ENCODE measurements around the gene USP20.
"Not testable (repeated sequence)": the region's sequence is repeated elsewhere in the genome, so short reads cannot be mapped to it uniquely, and the experiment has no call there.

USP20 gene

DNA sequence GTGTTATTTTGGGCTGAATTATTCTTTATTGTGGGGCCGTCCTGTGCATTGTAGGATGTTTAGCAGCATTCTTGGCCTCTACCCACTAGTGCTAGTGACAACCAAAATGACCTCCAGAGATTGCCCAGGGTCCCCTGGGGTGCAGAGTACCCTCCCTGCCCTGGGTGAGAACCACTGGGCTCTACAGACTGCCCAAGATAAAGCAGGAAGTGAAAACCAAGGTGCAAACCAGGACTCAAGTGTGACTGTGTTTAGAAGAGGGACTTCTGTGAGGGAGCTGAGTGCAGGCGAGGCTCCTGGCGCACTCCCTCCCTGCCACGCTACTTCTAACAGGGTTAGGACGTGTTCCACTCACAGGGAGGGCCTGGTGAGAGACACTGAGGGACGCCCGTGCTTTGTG is 41.6 kb downstream of the USP20 start:
- DNase-seq: no peak

DNA sequence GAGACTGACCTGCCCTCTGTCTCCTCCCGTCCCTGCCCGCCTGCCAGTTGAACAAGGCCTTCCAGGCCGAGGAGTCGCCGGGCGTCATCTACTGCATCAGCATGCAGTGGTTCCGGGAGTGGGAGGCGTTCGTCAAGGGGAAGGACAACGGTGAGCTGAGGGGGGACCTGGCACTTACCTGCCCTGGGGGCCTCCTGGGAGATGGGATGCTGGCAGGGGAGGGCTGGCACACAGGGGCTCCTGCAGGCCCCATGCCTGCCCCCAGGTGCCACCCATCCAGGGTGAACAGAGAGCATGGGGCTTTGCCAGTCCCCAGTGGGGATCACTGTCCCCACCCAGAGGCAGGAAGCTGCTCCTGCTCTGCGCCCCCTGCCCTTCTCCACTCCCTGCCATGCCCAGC is 43.0 kb downstream of the USP20 start:
- DNase-seq: no peak

DNA sequence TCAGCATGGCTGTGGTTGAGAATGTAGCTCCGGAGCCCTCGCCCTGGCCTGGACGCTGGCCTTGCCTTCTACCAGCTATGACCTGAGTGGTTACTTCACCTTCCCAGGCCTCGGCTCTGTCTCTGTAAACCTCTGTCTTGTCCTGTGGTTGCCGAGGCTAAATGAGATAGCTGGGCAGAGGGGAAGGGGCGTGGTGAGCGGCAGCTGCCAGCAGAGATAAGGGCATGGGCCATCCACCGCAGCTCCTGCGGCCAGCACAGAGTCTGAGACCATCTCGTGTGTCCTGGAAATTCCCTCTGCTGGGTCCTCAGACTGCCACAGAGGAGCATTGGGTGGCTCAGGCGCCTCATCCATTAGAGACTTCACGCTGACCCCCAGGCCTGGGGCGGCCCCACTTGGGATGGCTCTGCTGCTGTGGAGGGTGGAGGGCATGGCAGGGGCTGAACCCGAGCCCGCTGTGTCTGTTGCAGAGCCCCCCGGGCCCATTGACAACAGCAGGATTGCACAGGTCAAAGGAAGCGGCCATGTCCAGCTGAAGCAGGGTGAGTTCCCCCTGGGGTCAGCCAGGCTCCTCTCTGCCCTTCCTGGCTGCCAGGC is 43.9 kb downstream of the USP20 start:
- DNase-seq: no peak

DNA sequence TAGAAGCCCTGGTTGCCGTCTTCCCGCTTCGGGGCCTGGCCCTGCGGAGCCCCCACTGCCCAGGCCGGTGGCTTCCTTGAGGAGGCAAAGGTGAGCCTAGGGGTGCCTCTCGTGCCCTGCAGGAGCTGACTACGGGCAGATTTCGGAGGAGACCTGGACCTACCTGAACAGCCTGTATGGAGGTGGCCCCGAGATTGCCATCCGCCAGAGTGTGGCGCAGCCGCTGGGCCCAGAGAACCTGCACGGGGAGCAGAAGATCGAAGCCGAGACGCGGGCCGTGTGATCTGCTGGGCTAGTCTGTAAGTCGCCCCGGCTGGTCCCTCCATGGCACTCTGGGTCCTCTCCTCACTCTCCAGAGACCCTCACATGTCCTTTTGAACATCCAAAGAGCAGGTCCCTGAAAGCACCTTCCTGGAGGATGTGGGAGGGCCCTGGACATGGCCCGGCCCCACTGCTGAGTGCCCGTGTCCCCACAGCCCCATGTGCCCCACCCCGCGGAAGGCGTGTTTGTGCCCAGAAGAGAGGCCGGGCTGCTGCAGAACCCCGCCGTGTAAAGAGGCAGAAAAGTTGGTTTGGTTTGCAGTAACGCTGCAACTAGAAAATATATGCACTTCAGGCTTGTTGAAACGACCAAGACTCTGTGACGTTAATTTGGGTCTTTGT is 44.9 kb downstream of the USP20 start:
- no peak for DNase-seq

DNA sequence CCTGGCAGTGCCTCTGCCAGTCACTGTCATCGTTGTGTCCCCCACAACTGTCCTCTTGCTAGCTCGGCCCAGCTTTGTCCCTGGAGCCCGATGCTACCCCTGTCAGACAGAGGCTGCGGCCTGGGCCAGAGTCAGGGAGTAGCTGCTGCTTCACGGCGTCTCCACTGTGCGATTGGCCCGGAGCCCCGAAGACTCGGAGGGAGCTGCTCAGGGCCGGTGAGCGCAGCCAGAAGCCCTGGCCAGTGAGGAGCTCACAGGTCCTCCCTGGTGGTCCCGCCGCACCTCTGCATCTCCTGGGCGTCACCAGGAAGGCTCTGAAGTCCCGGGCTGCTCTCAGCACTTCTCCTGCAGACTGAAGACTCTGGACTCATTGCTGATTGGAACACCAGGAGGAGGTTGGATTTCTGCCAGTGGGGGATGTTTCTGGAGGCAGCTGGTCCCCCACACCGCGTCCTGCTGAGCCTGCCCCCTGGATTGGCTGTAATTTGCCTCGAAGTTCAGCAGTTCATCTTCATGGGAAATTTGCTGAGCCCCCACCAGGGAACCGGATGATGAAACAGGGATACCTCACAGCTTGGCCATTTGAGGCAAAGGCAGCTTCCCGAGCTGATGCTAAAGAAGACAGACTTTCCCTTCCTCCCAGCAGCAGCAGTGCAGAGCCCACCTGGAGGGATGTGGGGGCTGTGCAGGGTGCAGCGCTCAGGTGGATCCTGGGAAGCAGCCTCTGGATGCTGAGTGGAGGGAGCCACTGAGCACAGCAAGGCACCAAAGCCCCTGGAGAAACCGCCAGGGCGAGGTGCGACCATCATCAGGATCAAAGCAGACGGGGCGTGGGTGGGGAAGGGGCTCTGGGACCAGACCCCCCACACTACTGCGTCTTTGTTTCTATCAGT is 45.6 kb downstream of the USP20 start:
- DNase-seq: no peak

DNA sequence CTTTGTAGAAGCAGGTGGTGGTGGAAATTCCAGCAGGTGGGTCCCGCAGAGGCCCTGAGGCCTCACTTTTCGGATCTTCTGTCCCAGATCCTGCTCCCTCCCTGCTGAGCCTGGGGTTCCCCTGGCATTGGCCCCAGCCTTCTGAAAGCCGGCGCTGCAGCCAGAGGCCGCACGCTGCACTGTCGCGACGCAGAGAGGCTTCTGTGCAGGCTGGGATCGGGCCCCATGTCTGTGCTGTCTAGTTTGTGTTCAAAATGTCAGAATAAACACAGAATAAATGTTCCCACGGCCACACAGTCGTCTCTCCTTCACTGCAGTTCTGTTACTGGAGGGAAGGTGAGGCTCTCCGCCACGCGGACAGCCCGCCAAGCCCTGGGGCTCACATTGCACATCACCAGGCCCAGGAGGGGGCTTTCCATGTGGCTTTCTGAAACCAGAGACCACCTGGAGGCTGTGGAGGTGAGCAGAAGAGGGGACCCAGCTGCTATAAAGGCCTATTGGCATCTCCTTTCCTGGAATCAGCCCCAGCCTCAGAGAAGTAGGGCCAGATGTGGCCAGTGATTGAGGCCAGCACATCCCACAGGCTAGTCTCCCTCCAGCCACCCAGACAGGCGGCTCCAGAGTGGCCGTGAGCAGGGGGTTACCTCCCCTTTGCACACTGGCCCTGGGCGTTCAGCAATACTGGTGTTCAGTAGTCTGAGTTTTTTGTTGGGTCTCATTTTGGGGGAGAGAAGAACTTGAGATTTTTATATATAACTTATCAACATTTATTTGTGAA is 46.5 kb downstream of the USP20 start:
- no peak for DNase-seq

DNA sequence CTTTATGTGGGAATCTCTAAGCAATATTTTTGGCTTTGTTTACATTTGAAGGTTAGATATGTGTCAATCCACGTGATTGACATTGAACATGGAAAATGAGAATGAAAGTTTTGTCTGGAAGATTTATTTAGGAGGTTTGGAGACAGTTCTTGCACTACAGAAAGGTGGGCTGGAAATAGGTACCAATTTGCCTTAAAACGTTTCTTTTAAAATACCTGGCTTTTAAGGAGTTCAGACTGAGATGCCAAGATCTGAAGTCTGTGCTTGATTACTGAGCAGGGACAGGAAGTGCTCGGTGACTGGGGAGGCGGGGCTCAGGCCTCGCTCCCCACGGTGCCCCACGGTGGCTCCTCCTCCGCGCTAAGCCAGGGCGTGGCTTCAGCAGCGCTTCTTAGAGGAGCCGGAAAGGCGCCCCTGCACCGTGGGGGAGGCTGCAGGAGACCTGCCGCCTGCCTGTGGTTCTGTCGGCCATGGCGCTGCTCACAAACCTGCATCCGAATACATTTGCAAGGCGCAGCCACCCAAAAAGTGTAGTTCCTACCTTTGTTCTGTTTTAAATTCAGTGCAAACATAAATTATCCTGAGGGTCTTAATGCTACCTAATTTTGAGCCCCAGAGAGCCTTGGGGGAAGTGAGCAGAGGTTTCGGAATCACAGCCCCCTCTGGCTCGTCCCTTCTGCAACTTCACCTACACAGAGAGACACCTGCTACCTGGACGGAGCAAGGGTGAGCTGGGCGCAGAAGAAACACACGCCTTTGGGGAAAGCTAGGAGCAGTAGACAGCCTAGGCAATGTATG is 49.2 kb downstream of the USP20 start:
- DNase-seq: peak; percentile 96

DNA sequence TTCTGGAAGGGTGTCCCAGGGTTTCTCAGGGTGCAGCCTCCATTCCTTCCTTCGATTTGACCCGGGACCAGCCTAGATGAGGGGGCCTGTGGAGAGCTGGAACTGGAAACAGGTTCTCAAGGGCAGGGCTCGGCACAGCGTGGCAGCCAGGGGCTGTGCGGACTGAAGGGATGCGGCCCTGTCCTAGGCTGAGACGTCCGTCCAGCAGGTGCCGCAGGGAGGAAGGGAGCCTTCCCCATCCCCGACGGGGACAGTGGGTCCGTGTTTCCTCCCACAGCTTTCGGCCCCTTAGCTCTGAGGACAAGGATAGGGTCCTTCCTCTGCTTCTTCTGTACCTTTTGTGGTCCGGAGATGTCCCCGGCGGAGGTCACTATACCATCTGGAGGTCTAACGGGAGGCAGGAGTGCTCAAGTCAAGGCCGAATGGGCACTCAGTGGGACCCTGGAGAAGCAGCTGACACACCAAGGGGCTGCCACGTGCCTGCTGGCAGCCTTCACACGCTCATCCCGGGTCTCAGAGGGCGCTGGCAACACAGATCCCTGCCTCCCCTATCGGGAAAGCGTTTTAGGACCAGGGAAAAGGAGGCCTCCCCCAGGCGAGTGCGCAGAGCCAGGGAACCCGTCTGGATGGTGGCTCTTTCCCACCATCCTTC is 49.9 kb downstream of the USP20 start:
- DNase-seq: peak; percentile 54

DNA sequence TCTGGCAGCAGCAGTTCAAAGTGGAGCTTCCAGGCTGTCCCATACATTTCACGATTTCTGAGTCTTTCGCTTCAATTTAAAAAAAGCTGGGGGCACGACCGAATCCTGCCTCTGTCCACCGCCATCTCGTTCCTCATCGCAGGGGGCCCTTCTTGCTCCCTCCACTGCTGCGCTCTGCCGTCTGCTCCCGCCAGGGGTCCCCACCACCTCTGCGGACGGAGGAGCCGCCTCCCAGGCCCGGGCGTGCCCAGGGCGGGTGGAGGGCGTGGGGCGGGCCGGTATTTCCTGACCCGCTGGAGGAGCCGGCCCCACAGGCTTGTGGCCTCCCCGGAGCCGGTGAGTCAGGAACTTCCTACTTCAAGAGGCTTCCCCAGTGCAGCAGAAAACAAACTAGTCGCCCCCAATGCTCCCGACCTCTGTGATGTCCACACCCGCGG is 50.4 kb downstream of the USP20 start:
- DNase-seq: peak; percentile 95

DNA sequence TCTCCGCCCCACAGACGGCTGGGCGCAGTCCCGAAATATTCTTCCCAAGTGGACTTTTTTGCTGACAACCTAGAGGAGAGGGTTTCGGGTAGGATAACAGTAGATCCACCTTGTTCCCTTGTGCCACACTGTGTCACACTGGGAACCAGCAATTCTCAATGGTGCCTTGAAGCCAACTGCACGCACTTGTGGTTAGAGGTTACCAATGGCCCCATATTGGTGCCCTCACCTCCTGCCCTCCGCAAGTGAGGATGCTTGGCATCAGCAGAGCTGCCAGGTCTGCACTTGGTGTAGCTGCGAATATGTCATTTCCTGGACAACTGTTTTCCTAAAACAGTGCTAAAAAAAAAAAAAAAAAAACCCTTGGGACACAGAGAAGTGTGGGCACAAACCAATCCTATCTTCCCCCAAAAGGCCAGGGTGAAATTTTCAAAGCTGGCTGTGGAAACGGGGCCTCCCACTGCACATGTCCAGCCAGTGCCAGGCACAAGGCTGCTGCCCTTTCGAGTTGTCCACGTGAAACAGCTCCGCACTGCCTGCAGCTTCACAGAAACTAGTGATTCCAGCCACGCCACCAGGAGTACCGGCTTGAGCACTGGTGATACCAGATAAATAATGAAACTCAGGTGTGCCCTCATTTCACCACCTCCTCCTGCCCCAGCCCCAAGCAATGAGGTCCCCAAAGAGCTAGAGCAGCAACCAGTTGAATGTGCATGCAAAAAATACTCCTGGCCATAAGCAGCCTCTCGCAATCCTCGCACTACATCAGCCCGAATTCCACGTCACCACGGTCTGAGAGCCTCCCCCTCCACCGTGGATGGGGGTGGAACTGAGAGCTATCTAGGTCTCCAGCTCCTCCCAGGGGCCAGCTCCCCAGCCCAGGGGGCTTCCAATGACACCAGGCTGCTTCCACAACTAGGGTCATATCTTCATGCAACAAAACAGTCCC is 51.2 kb downstream of the USP20 start:
- DNase-seq: peak; percentile 77

DNA sequence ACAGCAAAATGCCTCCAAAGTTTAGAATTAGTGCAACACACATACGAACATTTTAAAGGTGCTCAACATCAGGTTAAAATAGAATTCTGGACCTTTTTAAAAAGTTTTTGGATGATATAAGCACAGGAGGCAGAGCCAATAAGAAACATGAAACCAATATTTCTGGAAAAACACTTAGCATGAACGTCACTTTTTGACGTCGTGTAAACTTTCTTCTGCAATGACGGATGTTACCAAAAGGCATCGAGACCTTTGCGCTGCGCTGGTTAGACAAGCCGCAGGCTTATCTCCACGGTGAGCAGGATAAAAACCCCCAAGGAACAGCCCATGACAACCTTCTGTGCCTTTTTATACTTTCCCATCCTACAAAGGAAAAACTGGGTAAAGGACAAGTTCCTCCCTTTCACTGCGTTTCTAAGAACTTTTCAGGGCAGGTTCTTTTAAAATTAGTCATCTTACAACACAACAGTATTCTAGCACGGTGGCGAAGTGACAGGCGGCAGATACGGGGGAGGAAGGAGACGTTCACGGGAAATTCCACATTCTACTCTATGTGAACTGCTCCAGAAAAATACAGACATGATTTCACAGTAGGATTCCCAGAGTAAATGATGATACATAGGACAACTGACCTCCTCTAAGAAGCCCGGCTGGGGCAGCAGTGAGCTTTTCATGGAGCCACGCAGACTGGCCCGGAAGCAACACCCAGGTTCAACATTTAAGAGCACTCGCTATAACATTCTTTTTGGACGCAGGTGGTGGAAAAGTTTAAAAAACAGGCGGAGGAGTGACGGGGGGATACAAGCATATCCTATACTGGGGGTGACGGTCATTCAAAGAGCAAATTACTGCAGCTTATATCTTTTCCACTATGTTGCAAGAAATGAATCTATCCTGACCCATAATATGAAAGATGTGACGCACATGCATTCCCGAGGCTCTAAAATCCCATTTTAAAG is 52.4 kb downstream of the USP20 start:
- peak; percentile 81 for DNase-seq

DNA sequence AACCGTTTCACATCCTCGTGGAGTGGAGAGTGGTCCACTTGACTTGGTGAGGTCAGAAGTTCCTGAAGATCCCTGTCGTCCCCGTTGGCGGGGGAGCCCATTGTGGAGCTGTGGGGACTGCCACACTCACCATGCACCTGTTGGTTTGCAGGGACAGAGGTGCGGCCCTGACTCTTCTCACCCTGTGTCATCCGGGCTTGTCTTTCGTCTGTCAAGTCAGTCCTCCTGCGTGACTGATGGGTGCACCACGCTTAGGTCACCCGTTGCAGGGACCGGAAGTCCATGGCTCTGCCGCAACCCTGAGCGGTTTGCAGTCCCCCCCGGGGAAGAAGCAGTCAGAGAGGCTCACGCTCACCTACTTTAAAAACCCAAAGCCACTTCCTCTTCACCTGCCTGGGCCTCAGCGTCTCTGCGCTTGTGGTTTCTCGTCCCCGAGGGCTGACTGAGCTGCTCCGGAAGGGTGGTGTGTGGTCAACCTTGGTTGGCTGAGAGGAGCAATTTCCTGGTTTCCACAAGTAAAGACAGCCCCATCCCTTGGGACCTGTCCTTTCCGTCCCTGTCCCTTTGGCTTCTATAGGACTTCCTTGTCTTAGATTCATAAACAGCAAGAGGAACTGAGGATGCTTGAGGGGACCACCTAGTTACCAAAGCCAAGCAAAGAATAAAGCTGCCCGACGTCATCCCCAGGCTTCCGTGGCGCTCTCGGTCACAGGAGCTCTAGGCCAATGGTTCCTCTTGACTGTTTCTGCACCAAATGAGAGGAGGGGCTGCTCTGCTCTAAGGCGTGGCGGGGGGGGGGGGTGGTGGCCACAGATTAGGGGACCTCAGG is 53.2 kb downstream of the USP20 start:
- DNase-seq: peak; percentile 99

DNA sequence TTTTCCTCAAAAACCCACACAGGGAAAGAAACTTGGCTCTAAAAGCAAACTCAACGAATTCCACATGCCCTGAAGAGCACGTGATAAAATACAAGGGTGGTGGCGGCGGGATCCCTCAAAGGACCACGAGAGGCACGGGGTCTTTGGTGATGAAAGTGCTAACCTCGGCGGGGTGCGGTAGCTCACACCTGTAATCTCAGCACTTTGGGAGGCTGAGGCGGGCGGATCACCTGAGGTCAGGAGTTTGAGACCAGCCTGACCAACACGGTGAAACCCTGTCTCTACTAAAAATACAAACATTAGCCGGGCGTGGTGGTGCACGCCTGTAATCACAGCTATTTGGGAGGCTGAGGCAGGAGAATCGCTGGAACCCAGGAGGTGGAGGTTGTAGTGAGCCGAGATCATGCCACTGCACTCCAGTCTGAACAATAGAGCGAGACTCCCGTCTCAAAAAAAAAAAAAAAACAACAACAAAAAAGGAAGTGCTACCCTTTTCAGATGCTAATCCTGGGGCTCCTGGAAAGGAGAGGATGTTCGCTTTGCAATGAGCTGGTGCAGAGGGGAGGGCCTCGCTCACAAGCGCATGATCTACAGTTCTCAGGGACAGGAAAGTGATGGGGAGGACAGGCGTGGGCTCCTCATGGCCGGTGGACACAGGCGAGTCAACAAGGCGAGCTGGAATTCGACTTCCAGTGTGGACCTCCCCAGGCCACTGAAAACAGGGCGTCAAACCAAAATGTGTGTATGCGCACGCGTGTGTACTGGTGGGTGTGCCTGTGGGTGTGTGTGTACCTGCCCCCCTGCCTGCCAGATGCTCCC is 54.1 kb downstream of the USP20 start:
- peak; percentile 44 for DNase-seq

DNA sequence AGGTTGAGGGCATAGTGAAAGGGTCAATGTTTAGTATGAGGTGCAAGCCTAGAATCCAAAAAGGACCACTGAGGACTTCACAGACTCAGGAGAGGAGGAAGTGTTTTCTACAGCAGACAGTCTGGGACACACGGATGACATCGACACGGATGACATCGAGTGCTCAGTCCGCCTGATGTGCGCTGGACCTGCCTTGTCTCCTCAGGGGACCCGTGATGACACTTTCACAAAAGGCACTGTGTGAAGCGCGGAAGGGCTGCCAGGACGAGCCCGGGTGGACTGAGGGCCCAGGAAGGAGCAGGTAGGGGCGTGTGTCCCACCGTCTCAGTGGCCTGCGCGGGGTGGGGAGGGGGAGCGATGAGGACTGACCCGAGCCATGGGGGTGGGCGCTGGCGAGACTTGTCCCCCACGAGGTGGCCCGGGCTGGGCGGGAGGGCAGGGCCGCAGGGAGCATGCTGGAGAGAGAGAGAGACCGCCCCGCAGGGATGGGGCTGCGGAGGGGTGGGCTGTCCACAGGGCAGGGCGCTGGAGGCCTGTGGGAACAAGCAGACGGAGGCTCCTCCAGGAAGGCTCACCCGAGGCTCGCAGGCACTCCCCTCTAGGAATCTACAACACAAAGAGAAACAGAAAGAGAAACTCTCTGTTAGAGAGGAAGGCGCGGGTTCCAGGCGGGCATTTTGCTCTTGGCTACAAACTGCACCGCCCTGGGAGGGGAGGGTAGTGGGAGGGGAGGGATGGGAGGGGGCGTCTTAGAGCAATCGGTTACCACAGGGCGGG is 54.9 kb downstream of the USP20 start:
- peak; percentile 90 for DNase-seq

DNA sequence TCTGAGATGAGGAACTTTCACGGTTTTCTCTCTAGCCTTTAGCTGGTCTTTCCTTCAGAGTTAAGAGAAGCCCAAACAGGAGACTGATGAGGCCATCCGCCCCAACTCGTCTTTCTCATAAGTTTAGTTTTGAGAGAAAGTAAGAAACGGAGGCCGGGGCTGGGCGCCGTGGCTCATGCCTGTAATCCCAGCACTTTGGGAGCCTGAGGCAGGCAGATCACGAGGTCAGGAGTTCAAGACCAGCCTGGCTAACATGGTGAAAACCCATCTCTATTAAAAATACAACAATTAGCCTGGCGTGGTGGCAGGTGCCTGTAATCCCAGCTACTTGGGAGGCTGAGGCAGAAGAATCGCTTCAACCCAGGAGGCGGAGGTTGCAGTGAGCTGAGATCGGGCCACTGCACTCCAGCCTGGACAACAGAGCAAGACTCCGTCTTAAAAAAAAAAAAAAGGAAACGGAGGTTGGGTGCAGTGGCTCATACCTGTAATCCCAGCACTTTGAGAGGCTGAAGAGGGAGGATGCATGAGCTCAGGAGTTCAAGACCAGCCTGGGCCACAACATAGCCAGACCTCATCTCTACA is 55.6 kb downstream of the USP20 start:
- not testable (repeated sequence) for DNase-seq

DNA sequence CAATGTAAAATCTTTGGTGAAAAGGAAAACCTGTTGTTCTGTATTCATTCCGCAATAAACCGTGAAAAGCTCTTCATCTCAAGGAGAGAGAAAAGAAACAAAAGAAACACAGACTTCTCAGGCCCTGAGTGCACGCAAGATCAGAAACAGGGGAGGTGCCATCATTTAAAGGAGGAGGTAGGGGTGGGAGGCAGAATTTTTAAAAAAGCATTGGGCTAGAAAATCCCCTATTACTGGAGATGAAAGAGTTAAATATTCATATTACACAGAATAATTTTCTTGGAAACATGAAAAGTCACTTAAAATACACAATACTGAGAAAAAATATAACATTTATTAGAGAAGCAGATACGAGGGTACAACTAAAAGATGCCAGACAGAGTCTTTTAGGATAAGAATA is 56.3 kb downstream of the USP20 start:
- DNase-seq: peak; percentile 30
